Measurements from ENCODE around the gene LIPN.
"Not testable (repeated sequence)": the region's sequence is repeated elsewhere in the genome, so short reads cannot be mapped to it uniquely, and the experiment has no call there.

Gene LIPN

GRCh38 chr10:88730864-88731263 is 29.0 kb upstream of the LIPN start:
- no peak for TF ChIP-seq CTCF (IDR thresholded peaks at IDR 0.05; ENCODE audit: low read depth, low read length, missing control alignments)
- no peak for DNase-seq
- Histone ChIP-seq H3K4me3 (ENCODE audit: low read depth, low read length) (no peak overlapping the region), H3K27me3 (replicated peaks) (no peaks in the 10 kb centered on the region), H3K27ac (no peak overlapping the region), H3K36me3 (replicated peaks) (no peaks in the 10 kb centered on the region)
- in situ Hi-C loops (cut with HindIII; ENCODE audit: low pct_ligation_motif_present, low sequenced_read_pairs) = no loop called here

- in situ Hi-C loops (cut with HindIII; ENCODE audit: low pct_ligation_motif_present, low sequenced_read_pairs) = no loop called here
- no peak for TF ChIP-seq CTCF (IDR thresholded peaks at IDR 0.05; ENCODE audit: low read depth, low read length, missing control alignments)
- H3K36me3 ChIP-seq (replicated peaks) = no peaks in the 10 kb centered on the region
- H3K27me3 ChIP-seq (replicated peaks) = no peaks in the 10 kb centered on the region
- H3K4me3 ChIP-seq (ENCODE audit: low read depth, low read length) = no peak overlapping the region
- no peak for DNase-seq
- H3K27ac ChIP-seq = no peak overlapping the region
Measured at GRCh38 chr10:88731296-88731695, 28.5 kb upstream of the LIPN start.

GRCh38 chr10:88733215-88733614 is 26.6 kb upstream of the LIPN start:
- Histone ChIP-seq H3K4me3 (ENCODE audit: low read depth, low read length) (no peak overlapping the region), H3K27ac (no peak overlapping the region), H3K27me3 (replicated peaks) (no peaks in the 10 kb centered on the region), H3K36me3 (replicated peaks) (no peaks in the 10 kb centered on the region)
- no peak for TF ChIP-seq CTCF (IDR thresholded peaks at IDR 0.05; ENCODE audit: low read depth, low read length, missing control alignments)
- in situ Hi-C loops (cut with HindIII; ENCODE audit: low pct_ligation_motif_present, low sequenced_read_pairs) = no loop called here
- no peak for DNase-seq

- H3K4me3 ChIP-seq (ENCODE audit: low read depth, low read length) = no peak overlapping the region
- H3K36me3 ChIP-seq (replicated peaks) = no peaks in the 10 kb centered on the region
- in situ Hi-C loops (cut with HindIII; ENCODE audit: low pct_ligation_motif_present, low sequenced_read_pairs) = no loop called here
- no peak for TF ChIP-seq CTCF (IDR thresholded peaks at IDR 0.05; ENCODE audit: low read depth, low read length, missing control alignments)
- H3K27me3 ChIP-seq (replicated peaks) = no peaks in the 10 kb centered on the region
- H3K27ac ChIP-seq = no peak overlapping the region
- no peak for DNase-seq
Measured at GRCh38 chr10:88735661-88736060, 24.2 kb upstream of the LIPN start.

GRCh38 chr10:88741921-88742320 is 17.9 kb upstream of the LIPN start:
- DNase-seq; H3K27ac ChIP-seq; H3K4me3 ChIP-seq (ENCODE audit: low read depth, low read length); H3K36me3 ChIP-seq (replicated peaks); in situ Hi-C loops (cut with HindIII; ENCODE audit: low pct_ligation_motif_present, low sequenced_read_pairs); H3K27me3 ChIP-seq (replicated peaks): not testable (repeated sequence)

GRCh38 chr10:88742448-88742847 is 17.4 kb upstream of the LIPN start:
- no peaks in the 10 kb centered on the region for H3K27me3 ChIP-seq (replicated peaks)
- in situ Hi-C loops (cut with HindIII; ENCODE audit: low pct_ligation_motif_present, low sequenced_read_pairs) = no loop called here
- no peaks in the 10 kb centered on the region for H3K36me3 ChIP-seq (replicated peaks)
- H3K4me3 ChIP-seq (ENCODE audit: low read depth, low read length) = no peak overlapping the region
- no peak overlapping the region for H3K27ac ChIP-seq
- no peak for DNase-seq
- no peak for TF ChIP-seq CTCF (IDR thresholded peaks at IDR 0.05; ENCODE audit: low read depth, low read length, missing control alignments)

Measured in brain microvascular endothelial cell (primary cell).